ENCODE measurements around the gene BAHCC1.

GRCh38 chr17:81412490-81413093 lies 17.3 kb downstream of the BAHCC1 start:
- TF ChIP-seq EZH2 (IDR thresholded peaks at IDR 0.05; ENCODE audit: low read depth), result no peak
- TF ChIP-seq, protein P1, sequence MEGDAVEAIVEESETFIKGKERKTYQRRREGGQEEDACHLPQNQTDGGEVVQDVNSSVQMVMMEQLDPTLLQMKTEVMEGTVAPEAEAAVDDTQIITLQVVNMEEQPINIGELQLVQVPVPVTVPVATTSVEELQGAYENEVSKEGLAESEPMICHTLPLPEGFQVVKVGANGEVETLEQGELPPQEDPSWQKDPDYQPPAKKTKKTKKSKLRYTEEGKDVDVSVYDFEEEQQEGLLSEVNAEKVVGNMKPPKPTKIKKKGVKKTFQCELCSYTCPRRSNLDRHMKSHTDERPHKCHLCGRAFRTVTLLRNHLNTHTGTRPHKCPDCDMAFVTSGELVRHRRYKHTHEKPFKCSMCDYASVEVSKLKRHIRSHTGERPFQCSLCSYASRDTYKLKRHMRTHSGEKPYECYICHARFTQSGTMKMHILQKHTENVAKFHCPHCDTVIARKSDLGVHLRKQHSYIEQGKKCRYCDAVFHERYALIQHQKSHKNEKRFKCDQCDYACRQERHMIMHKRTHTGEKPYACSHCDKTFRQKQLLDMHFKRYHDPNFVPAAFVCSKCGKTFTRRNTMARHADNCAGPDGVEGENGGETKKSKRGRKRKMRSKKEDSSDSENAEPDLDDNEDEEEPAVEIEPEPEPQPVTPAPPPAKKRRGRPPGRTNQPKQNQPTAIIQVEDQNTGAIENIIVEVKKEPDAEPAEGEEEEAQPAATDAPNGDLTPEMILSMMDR (conservative IDR thresholded peaks at IDR 0.05), result no peak
